22Rv1 (cell line): ENCODE measurements around the gene PRDM16.

Experiments
- H3K27ac ChIP-seq: fragments of 450-650 bp; 2 replicates; pipeline ENCODE4 v1.5.1; 2017
- CTCF ChIP-seq: fragments of 450-650 bp; IDR thresholded peaks from 2 replicates; pipeline ENCODE4 v1.5.1; 2017; ENCODE audit warnings: mild to moderate bottlenecking
- ZFX ChIP-seq: fragments of 450-650 bp; IDR thresholded peaks from 2 replicates; pipeline ENCODE4 v1.6.1; 2017; ENCODE audit warnings: antibody characterized with exemption, borderline replicate concordance

PRDM16 gene

GRCh38 chr1:3033040-3033789, 35.8 kb upstream of the PRDM16 start:
- no peak overlapping the region for H3K27ac ChIP-seq
- TF ChIP-seq CTCF: no peak
- TF ChIP-seq ZFX: no peak

GRCh38 chr1:3033790-3034090, 35.3 kb upstream of the PRDM16 start:
- H3K27ac ChIP-seq: no peak overlapping the region
- TF ChIP-seq ZFX (no peak), CTCF (no peak)

GRCh38 chr1:3034162-3034561, 34.8 kb upstream of the PRDM16 start:
- TF ChIP-seq ZFX: no peak
- no peak for TF ChIP-seq CTCF
- no peak overlapping the region for H3K27ac ChIP-seq

- TF ChIP-seq CTCF (no peak), ZFX (no peak)
- no peak overlapping the region for H3K27ac ChIP-seq
Measured at GRCh38 chr1:3034728-3035562, 34.1 kb upstream of the PRDM16 start.

- H3K27ac ChIP-seq: no peak overlapping the region
- TF ChIP-seq ZFX: no peak
- TF ChIP-seq CTCF: no peak
Measured at GRCh38 chr1:3035563-3036446, 33.2 kb upstream of the PRDM16 start.

GRCh38 chr1:3036447-3037280, 32.3 kb upstream of the PRDM16 start:
- no peak overlapping the region for H3K27ac ChIP-seq
- TF ChIP-seq ZFX (no peak), CTCF (no peak)
